Neuron (in vitro differentiated cells): Measurements from ENCODE around the gene SIRPA.

Source experiments
- H2AFZ ChIP-seq: one replicate; pipeline ENCODE4 v1.6.1; 2013; ENCODE audit warnings: low read depth, mild to moderate bottlenecking, inconsistent platforms, low read length, moderate library complexity
- H3K27me3 ChIP-seq: one replicate; pipeline ENCODE4 v1.6.1; 2013; ENCODE audit warnings: low read length; ENCODE audit not compliant: insufficient read depth
- H3K36me3 ChIP-seq: one replicate; pipeline ENCODE4 v1.6.1; 2013; ENCODE audit warnings: low read length; ENCODE audit not compliant: insufficient read depth
- H3K4me1 ChIP-seq: one replicate; pipeline ENCODE4 v1.6.1; 2013; ENCODE audit warnings: low read length; ENCODE audit not compliant: insufficient read depth
- H3K4me3 ChIP-seq: 2 replicates; pipeline ENCODE4 v1.5.1; 2013; ENCODE audit warnings: mild to moderate bottlenecking, low read length, moderate library complexity
- H3K9me3 ChIP-seq: one replicate; pipeline ENCODE4 v1.6.1; 2013; ENCODE audit warnings: low read length

SIRPA gene

GRCh38 chr20:1964659-1965405, 69.6 kb downstream of the SIRPA start:
- Histone ChIP-seq H2AFZ (no peak overlapping the region), H3K27me3 (peaks cover 45% of the 10 kb centered on the region), H3K4me3 (no peak overlapping the region), H3K9me3 (no peaks in the 10 kb centered on the region), H3K36me3 (no peaks in the 10 kb centered on the region), H3K4me1 (peaks cover 3% of the 10 kb centered on the region)

- H3K4me1 ChIP-seq = peaks cover 3% of the 10 kb centered on the region
- H3K4me3 ChIP-seq = no peak overlapping the region
- no peak overlapping the region for H2AFZ ChIP-seq
- no peaks in the 10 kb centered on the region for H3K36me3 ChIP-seq
- H3K9me3 ChIP-seq = no peaks in the 10 kb centered on the region
- H3K27me3 ChIP-seq = peaks cover 45% of the 10 kb centered on the region
Measured at GRCh38 chr20:1965520-1966351, 70.5 kb downstream of the SIRPA start.

GRCh38 chr20:1968964-1969363, 73.8 kb downstream of the SIRPA start:
- H3K4me1 ChIP-seq = peaks cover 3% of the 10 kb centered on the region
- no peaks in the 10 kb centered on the region for H3K36me3 ChIP-seq
- no peak overlapping the region for H2AFZ ChIP-seq
- no peaks in the 10 kb centered on the region for H3K9me3 ChIP-seq
- H3K4me3 ChIP-seq = no peak overlapping the region
- peaks cover 39% of the 10 kb centered on the region for H3K27me3 ChIP-seq

DNA sequence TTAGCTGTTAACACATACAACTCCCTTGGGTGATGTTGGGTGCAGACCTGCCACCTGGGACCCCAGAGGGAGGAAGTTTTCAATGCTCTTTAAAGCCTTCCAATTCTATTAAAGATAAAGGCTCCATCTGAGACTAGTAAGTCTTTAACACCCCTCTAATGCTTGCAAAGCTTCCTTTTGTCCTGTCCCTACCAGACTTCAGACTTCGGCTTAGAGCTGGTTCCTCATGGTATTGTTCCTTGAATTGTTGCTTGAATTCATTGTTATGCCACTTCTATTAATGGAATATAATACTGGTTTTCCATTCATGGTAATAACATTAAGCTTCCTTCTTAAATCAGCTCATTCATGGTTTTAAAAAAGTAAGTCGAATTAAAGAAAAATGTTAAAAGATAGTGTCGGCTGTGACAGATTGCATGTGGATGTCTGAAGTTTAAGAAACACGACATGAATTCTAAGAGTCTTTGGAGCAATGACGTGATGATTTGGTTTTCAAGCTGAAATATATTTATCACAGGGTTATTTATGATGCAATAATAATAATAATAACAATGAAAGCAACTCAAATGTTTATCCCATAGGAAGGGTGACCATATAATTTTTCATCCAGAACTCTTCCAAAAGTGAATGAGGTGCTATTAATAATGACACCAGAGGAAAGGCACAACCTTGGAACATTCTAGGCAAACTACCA, 76.8 kb downstream of the SIRPA start:
- H3K4me1 ChIP-seq = no peaks in the 10 kb centered on the region
- H2AFZ ChIP-seq = no peak overlapping the region
- H3K9me3 ChIP-seq = no peaks in the 10 kb centered on the region
- H3K36me3 ChIP-seq = no peaks in the 10 kb centered on the region
- peaks cover 22% of the 10 kb centered on the region for H3K27me3 ChIP-seq
- no peak overlapping the region for H3K4me3 ChIP-seq

GRCh38 chr20:1973601-1974440, 78.6 kb downstream of the SIRPA start:
- no peaks in the 10 kb centered on the region for H3K4me1 ChIP-seq
- H3K4me3 ChIP-seq = no peak overlapping the region

DNA sequence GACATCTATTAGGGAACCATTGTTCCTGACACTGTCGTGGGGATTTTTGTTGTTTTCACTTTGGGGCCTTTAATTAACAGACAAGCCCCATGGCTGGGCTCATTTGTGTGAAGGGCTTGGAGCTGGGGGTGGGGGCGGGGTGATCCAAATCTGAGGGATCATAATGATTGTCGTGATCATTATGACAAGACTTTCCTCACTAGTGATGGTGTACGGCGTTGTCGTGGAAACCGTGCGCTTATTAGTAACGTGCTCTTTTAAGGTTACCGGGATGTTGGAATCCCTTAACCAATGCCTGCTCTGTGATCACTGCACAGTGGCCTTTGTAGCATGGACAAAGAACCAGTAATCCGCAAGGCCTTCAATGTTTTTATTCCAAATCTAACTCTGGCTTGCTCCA, 80.1 kb downstream of the SIRPA start:
- peaks cover 23% of the 10 kb centered on the region for H3K27me3 ChIP-seq
- no peaks in the 10 kb centered on the region for H3K4me1 ChIP-seq
- no peaks in the 10 kb centered on the region for H3K9me3 ChIP-seq
- no peak overlapping the region for H3K4me3 ChIP-seq
- no peak overlapping the region for H2AFZ ChIP-seq
- H3K36me3 ChIP-seq = no peaks in the 10 kb centered on the region

More at GRCh38 chr20:1973601-1974440, 78.6 kb downstream of the SIRPA start:
- Histone ChIP-seq H3K27me3 (peaks cover 18% of the 10 kb centered on the region), H2AFZ (no peak overlapping the region), H3K9me3 (no peaks in the 10 kb centered on the region), H3K36me3 (no peaks in the 10 kb centered on the region)

DNA sequence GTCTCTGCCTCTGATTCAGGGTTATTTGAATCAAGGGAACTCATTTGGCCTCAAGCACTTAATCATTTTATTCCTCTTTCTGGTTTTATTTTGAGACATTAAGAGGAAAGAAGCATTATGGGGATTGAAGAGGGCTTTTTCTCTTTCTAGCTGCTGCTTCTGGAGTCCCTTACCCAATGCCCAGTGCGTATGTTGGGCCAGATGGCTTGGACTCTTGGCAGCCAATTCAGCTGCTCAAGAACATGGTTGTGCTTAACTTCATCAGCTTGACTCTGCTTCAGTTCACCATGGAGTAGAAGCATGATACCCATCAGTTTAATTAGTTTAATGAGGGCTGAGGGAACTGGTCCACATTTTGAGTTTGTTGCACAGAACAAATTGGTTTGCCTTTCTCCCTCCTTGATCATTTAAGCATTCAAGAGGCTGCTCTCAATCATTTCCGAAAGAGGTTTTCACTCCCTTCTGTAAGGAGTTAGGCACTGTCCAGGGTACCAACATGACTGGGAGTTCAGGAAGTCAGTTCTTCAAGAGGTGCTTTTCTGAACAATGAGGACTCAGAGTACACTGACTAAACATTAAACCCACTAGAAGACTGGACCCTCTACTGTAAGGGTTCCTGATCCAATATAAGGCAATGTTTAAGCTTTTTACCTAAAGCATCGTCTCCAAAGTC, 84.0 kb downstream of the SIRPA start:
- no peak overlapping the region for H2AFZ ChIP-seq
- H3K4me1 ChIP-seq = no peaks in the 10 kb centered on the region
- no peak overlapping the region for H3K4me3 ChIP-seq
- no peaks in the 10 kb centered on the region for H3K36me3 ChIP-seq
- H3K9me3 ChIP-seq = no peaks in the 10 kb centered on the region
- peaks cover 15% of the 10 kb centered on the region for H3K27me3 ChIP-seq

DNA sequence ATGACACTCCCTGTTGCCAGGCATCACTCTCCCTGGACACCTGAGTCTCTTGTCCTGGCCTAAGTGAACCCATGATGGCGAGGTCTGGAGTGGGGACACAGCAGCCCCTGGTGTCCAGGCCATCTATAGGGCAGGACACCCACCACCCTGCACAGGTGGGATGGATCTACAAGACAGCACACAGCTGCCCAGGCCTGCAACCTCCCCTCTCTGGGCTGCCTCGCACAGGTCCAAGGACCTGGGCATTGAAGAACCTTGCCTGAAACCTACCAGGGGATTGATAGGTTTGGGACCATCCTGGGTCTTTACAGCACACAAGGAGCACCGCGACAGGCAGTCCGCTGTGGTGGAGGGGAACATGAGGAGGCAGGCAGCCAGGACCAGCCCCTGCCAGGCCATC, 87.5 kb downstream of the SIRPA start:
- Histone ChIP-seq H3K27me3 (peaks cover 18% of the 10 kb centered on the region), H2AFZ (no peak overlapping the region), H3K4me3 (no peak overlapping the region), H3K9me3 (no peaks in the 10 kb centered on the region), H3K36me3 (no peaks in the 10 kb centered on the region), H3K4me1 (no peaks in the 10 kb centered on the region)

- Histone ChIP-seq H2AFZ (no peak overlapping the region), H3K4me1 (no peaks in the 10 kb centered on the region), H3K4me3 (no peak overlapping the region), H3K36me3 (no peaks in the 10 kb centered on the region), H3K27me3 (peaks cover 18% of the 10 kb centered on the region), H3K9me3 (no peaks in the 10 kb centered on the region)
Measured at GRCh38 chr20:1983301-1983700, 88.1 kb downstream of the SIRPA start.

DNA sequence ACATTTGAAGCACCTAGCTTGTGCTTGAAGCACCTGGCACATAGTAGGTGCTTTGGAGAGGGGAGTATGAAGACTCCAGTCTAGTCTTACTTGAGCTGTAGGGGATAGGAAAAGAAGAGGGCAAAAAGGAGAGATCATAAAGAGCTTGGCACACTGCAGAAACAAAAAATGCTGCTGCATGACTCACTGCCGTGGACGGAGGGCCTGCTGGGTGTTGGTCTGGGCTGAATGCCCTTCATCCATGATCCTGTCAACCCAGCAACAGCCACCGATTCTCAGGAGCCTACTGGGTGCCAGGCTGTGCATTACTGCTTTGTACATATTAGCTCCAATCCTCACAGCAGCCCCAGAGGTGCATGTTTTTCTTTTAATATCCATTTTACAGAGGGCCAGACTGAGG, 92.6 kb downstream of the SIRPA start:
- H3K27me3 ChIP-seq = peaks cover 9% of the 10 kb centered on the region
- H3K36me3 ChIP-seq = no peaks in the 10 kb centered on the region
- H3K4me3 ChIP-seq = no peak overlapping the region
- H2AFZ ChIP-seq = no peak overlapping the region
- no peaks in the 10 kb centered on the region for H3K4me1 ChIP-seq
- H3K9me3 ChIP-seq = no peaks in the 10 kb centered on the region
